IMR-90 (cell line): ENCODE data around the gene SLC4A4. TPM values are rescaled to one million over a fixed set of nuclear protein-coding genes. Genes with fewer than 3 reads are reported as not detected.

Source experiments
- ATAC-seq: fragments of 200-7000 bp; cut with Tn5 transposase; 2 replicates; pipeline ENCODE4 v1.9.1; 2020; ENCODE audit warnings: low read depth, mild to moderate bottlenecking, moderate library complexity
- BruUV-seq: library from RNA; stranded (reverse); fragments of 400-500 nt; replicated peaks from 2 replicates; lab custom pipeline; 2021; lab: Mats Ljungman, UMichigan
- CTCF ChIA-PET: fragments of 300-600 bp; formaldehyde crosslinking; extraction: SDS; loops from one replicate; lab custom pipeline; 2021; ENCODE audit warnings: antibody characterized with exemption; lab: Yijun Ruan, JAX
- POLR2A ChIA-PET: fragments of 300-600 bp; sonication (Branson Sonifier 250); formaldehyde crosslinking; loops from one replicate; lab custom pipeline; 2022; ENCODE audit warnings: antibody characterized with exemption; ENCODE audit not compliant: unreplicated experiment; lab: Charles Lee
- DNase-seq: peaks from one replicate; pipeline ENCODE4 v3.0.0; 2013
- H2AFZ ChIP-seq: replicated peaks from 2 replicates; pipeline ENCODE3; 2013; ENCODE audit warnings: low read length, mild to moderate bottlenecking; ENCODE audit not compliant: poor library complexity
- H2AK5ac ChIP-seq: 2 replicates; pipeline ENCODE4 v1.6.1; 2013; ENCODE audit warnings: low read depth, low read length, inconsistent platforms
- H2AK9ac ChIP-seq: replicated peaks from 2 replicates; pipeline ENCODE3; 2013; ENCODE audit warnings: mild to moderate bottlenecking, low read depth, low read length, moderate library complexity; ENCODE audit not compliant: poor library complexity
- H2BK120ac ChIP-seq: 2 replicates; pipeline ENCODE4 v1.6.1; 2013; ENCODE audit warnings: low read depth, low read length, inconsistent platforms
- H2BK15ac ChIP-seq: 3 replicates; pipeline ENCODE4 v1.6.1; 2013; ENCODE audit warnings: low read depth, low read length, inconsistent platforms
- H2BK20ac ChIP-seq: 2 replicates; pipeline ENCODE4 v1.6.1; 2013; ENCODE audit warnings: low read depth, mild to moderate bottlenecking, inconsistent platforms, low read length, moderate library complexity
- H2BK5ac ChIP-seq: 2 replicates; pipeline ENCODE4 v1.6.1; 2013; ENCODE audit warnings: mild to moderate bottlenecking, low read depth, low read length, inconsistent platforms; ENCODE audit not compliant: poor library complexity, severe bottlenecking
- H3K14ac ChIP-seq: replicated peaks from 2 replicates; pipeline ENCODE4 v1.6.1; 2013; ENCODE audit warnings: low read depth, low read length, inconsistent platforms
- H3K18ac ChIP-seq: 2 replicates; pipeline ENCODE4 v1.6.1; 2013; ENCODE audit warnings: low read depth, low read length, control low read depth
- H3K23ac ChIP-seq: 2 replicates; pipeline ENCODE4 v1.6.1; 2013; ENCODE audit warnings: low read depth, low read length, inconsistent platforms
- H3K27ac ChIP-seq: 2 replicates; pipeline ENCODE4 v1.5.1; 2013; ENCODE audit warnings: mild to moderate bottlenecking, control low read depth, low read length; ENCODE audit not compliant: insufficient read depth
- H3K27me3 ChIP-seq: 2 replicates; pipeline ENCODE4 v1.6.1; 2013; ENCODE audit warnings: low read length; ENCODE audit not compliant: control insufficient read depth, insufficient read depth
- H3K36me3 ChIP-seq: 2 replicates; pipeline ENCODE4 v1.6.1; 2013; ENCODE audit warnings: low read length, mixed read lengths; ENCODE audit not compliant: control insufficient read depth, insufficient read depth
- H3K4ac ChIP-seq: 2 replicates; pipeline ENCODE4 v1.6.1; 2013; ENCODE audit warnings: low read depth, low read length, inconsistent platforms
- H3K4me1 ChIP-seq: 2 replicates; pipeline ENCODE4 v1.6.1; 2013; ENCODE audit warnings: low read length, mixed read lengths; ENCODE audit not compliant: control insufficient read depth, insufficient read depth
- H3K4me2 ChIP-seq: 2 replicates; pipeline ENCODE4 v1.6.1; 2013; ENCODE audit warnings: low read depth, mild to moderate bottlenecking, control low read depth, low read length, moderate library complexity
- H3K4me3 ChIP-seq: 2 replicates; pipeline ENCODE4 v1.5.1; 2013; ENCODE audit warnings: low read depth, mild to moderate bottlenecking, control low read depth, low read length, moderate library complexity; ENCODE audit not compliant: insufficient read depth
- H3K56ac ChIP-seq: 2 replicates; pipeline ENCODE4 v1.6.1; 2013; ENCODE audit warnings: low read length, inconsistent platforms; ENCODE audit not compliant: insufficient read depth; ENCODE audit errors: extremely low read depth
- H3K79me1 ChIP-seq, 2 experiments: 2 replicates each; pipeline ENCODE4 v1.6.1; 2013; ENCODE audit warnings: low read length in 2 of 2, inconsistent platforms in 1 of 2, low read depth in 1 of 2
- H3K9ac ChIP-seq: 2 replicates; pipeline ENCODE4 v1.6.1; 2013; ENCODE audit warnings: low read depth, low read length, control low read depth
- H3K9me1 ChIP-seq: 2 replicates; pipeline ENCODE4 v1.6.1; 2013; ENCODE audit warnings: low read length, inconsistent platforms; ENCODE audit not compliant: insufficient read depth
- H3K9me3 ChIP-seq: 2 replicates; pipeline ENCODE4 v1.6.1; 2013; ENCODE audit warnings: low read length; ENCODE audit not compliant: control insufficient read depth, insufficient read depth
- H4K20me1 ChIP-seq: 2 replicates; pipeline ENCODE4 v1.6.1; 2013; ENCODE audit warnings: low read length, inconsistent platforms; ENCODE audit not compliant: insufficient read depth
- H4K5ac ChIP-seq: 2 replicates; pipeline ENCODE4 v1.6.1; 2013; ENCODE audit warnings: mild to moderate bottlenecking, low read depth, low read length, control low read depth
- H4K8ac ChIP-seq, 2 experiments: 2 replicates each; pipeline ENCODE4 v1.6.1; 2013; ENCODE audit warnings: low read depth in 2 of 2, low read length in 2 of 2, control low read depth in 1 of 2, inconsistent platforms in 1 of 2
- H4K91ac ChIP-seq: 2 replicates; pipeline ENCODE4 v1.6.1; 2013; ENCODE audit warnings: low read depth, low read length, inconsistent platforms; ENCODE audit not compliant: insufficient read depth
- BHLHE40 ChIP-seq: fragments of 150-350 bp; IDR thresholded peaks from 2 replicates; pipeline ENCODE4 v1.6.1; 2016; ENCODE audit warnings: mild to moderate bottlenecking, low read depth, low read length
- FOS ChIP-seq: fragments of 150-350 bp; IDR thresholded peaks from 2 replicates; pipeline ENCODE4 v1.6.1; 2016; ENCODE audit warnings: low read depth, low read length
- MAFK ChIP-seq: IDR thresholded peaks from 2 replicates; pipeline ENCODE4 v1.6.1; 2012; ENCODE audit warnings: low read depth, low read length, improper control_type of control experiment
- WGBS, 2 experiments: methylation state at CpG; one replicate each; pipeline versions ENCODE4 v1.1.5 to v1.1.7; 2013; ENCODE audit warnings: missing lambda C conversion rate in 2 of 2; ENCODE audit not compliant: insufficient read length in 1 of 2; ENCODE audit errors: extremely low coverage in 2 of 2; 5-methylcytosine and 5-hydroxymethylcytosine counted together
- dilution Hi-C: fragments of 300-500 bp; cut with HindIII; formaldehyde crosslinking; loops from one replicate; pipeline ENCODE4 v1.14.3; 2018; ENCODE audit warnings: low sequenced_read_pairs; ENCODE audit not compliant: unreplicated experiment
- in situ Hi-C: fragments of 300-500 bp; cut with MboI; formaldehyde crosslinking; loops from 3 replicates; pipeline ENCODE4 v1.14.3; 2019; ENCODE audit warnings: low sequenced_read_pairs, inconsistent platforms, mixed read lengths
- intact Hi-C: fragments of 100-400 bp; cut with micrococcal nuclease; formaldehyde crosslinking; loops from 2 replicates; pipeline ENCODE4 v1.10.0; 2022
- polyA plus RNA-seq, 3 experiments: library from polyadenylated mRNA; depleted of rRNA; stranded (reverse); fragments of >200 nt; gene quantifications; 2 replicates each; pipeline ENCODE4 v1.2.3, GENCODE V29; 2012; ENCODE audit warnings: low replicate concordance in 1 of 3
- total RNA-seq: library from RNA; depleted of rRNA; stranded (reverse); fragments of >200 nt; gene quantifications from 2 replicates; pipeline ENCODE4 v1.2.3, GENCODE V29; 2012

SLC4A4 gene
- total and polyA plus RNA-seq, 2 of the 4 experiments (the other 2 are of a cell fraction), result 5.6 to 16.8 TPM

- H3K9me3 ChIP-seq, result no peaks in the 10 kb centered on the region
- no peak overlapping the region for H3K27ac ChIP-seq
- no peak overlapping the region for H2BK15ac ChIP-seq
- H3K4me3 ChIP-seq, result no peak overlapping the region
- no peak overlapping the region for H2AK5ac ChIP-seq
- H3K9ac ChIP-seq, result no peak overlapping the region
- no peak overlapping the region for H4K5ac ChIP-seq
- no peak overlapping the region for H3K14ac ChIP-seq
- ChIA-PET CTCF (no interaction called here), POLR2A (no interaction called here)
- 0 out of 2 replicates have a peak, but pooled peaks cover 2% of the 10 kb centered on the region for H3K9me1 ChIP-seq
- dilution Hi-C loops, result no loop called here
- intact Hi-C loops, result loop anchor here (5.0 kb wide), 1 partner anchor 147 kb away; no protein-coding TSS in a partner anchor
- H3K4me1 ChIP-seq, result peaks cover 6% of the 10 kb centered on the region; the same call in 1 of the 2 replicates
- no peak overlapping the region for H2BK20ac ChIP-seq
- no peak overlapping the region for H2BK120ac ChIP-seq
- no peak for DNase-seq
- 91% methylated on average over 5 of the region's 5 CpGs; no CpG with 5 or more reads in 1 of the 2 experiments for WGBS, 2 experiments
- no peak overlapping the region for H4K8ac ChIP-seq
- H3K79me1 ChIP-seq, result peaks cover 21 to 45% of the 10 kb centered on the region in 2 experiments
- BruUV-seq, result no TSS peak
- H3K18ac ChIP-seq, result no peak overlapping the region
- TF ChIP-seq FOS, result no peak
- no peak for TF ChIP-seq MAFK
- no peak for TF ChIP-seq BHLHE40
- no peak overlapping the region for H3K23ac ChIP-seq
- no peak overlapping the region for H4K91ac ChIP-seq
- no peak overlapping the region for H3K4me2 ChIP-seq
- H2AK9ac ChIP-seq, result no peak overlapping the region
- in situ Hi-C loops, result loop anchor here (25.0 kb wide), 1 partner anchor 333 kb away; no protein-coding TSS in a partner anchor
- H2AFZ ChIP-seq, result no peak overlapping the region
- H4K20me1 ChIP-seq, result no peaks in the 10 kb centered on the region; the same call in 1 of the 2 replicates
- H3K4ac ChIP-seq, result no peak overlapping the region
- no peak for ATAC-seq
- H3K27me3 ChIP-seq, result no peaks in the 10 kb centered on the region
- H3K56ac ChIP-seq, result no peak overlapping the region
- H3K36me3 ChIP-seq, result peaks cover 19% of the 10 kb centered on the region
- no peak overlapping the region for H2BK5ac ChIP-seq
Measured at GRCh38 chr4:71379126-71379525, 40.3 kb downstream of the SLC4A4 start.
